Activated CD4-positive, alpha-beta T cell treated with anti-CD3 and anti-CD28 coated beads, Interleukin-2, amount 50 U/mL, for 48 hours (primary cell): ENCODE measurements around the gene ZNF787.

Source experiments
- DNase-seq, 2 experiments: peaks; one replicate each; pipeline ENCODE4 v3.0.0-alpha.2; 2020

Gene ZNF787

DNA sequence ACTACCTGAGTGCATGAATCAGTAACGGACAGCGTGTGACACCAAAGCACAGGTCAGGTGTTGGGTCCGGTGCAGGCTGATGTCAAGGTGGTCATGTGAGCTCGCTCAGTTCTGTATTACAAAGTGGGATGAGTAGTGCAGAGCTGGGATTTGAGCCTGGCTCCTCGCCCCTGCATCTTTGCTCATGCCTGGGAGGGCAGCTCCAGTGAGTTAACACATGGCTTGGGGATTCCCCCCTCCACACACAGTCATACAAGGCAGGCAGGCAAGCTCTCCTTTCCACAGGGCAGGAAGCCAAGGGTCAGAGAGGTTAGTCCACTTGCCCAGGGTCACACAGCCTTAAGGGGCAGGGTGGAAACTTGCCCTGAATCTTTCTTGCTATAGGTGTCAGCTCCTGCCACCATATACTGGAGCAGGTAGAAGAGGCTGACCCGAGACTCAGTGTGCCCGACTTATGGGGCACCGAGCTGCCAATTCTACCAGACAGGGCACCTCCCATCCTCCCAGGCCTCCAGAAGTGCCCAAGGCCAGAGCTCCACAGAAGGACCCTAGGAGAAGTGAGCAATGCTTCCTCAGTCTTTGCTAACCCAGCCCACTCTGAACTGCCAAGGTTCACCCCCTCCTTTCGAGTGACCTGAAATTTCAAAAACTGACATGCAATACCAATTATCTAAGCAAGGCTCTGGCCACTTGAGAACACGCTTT is 35.4 kb downstream of the ZNF787 start:
- DNase-seq: no peak

- no peak for DNase-seq
These were observed 36.1 kb downstream of the ZNF787 start for GRCh38 chr19:56084835-56085536.

GRCh38 chr19:56083668-56084067 is 37.4 kb downstream of the ZNF787 start:
- no peak for DNase-seq

DNA sequence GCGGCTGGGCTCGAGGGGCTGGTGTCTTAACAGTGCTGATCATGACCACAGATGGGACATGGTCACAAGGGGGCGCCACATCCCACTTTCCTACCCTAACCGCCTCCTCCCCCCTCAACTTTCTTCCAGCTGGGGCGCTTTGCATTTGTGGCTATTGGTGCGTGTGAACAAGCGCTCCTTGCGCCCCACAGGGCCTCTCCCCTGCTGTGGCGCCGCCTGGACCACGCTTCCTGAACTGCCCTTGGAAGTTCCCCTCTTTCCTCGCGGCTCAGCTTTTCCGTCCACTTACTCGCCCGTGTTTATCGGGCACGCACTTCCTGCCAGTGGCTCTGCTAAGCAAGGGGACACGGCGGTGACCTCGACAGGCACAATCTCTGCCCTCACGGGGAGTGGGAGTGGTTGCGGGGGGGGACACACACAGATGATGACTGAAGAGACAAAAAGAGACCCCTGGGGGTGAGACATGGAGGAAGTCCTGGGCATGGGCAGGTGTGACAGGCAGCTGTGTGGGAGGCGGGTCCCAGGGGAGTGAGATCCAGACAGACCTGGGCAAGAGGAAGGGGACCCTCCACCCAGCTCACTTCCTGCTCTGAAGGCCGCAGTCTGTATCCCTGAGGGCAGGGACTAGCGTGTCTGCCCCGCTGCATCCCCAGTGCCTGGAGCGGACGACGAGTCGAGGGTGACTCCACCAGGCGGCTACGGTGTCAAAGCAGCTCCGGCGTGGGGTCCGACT is 40.3 kb downstream of the ZNF787 start:
- DNase-seq: peak; percentile 83 to 86

DNA sequence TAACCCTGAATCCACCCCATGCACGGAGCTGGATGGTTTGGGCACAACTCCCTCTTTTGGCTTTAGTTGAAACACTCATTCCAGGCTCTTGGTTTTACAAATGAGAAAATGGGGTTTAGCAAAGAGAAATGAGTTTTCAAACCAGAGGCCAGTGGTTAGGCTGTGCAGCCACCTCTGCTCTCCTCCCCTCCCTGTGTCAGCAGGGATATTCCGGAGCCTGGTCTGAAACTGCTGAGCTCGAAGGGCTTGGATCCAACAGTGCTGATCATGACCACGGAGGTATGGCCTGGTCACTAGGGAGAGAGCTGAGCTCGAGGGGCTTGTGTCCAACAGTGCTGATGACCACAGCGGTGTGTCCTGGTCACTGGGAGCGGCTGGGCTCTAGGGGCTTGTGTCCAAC is 41.5 kb downstream of the ZNF787 start:
- DNase-seq: no peak

DNA sequence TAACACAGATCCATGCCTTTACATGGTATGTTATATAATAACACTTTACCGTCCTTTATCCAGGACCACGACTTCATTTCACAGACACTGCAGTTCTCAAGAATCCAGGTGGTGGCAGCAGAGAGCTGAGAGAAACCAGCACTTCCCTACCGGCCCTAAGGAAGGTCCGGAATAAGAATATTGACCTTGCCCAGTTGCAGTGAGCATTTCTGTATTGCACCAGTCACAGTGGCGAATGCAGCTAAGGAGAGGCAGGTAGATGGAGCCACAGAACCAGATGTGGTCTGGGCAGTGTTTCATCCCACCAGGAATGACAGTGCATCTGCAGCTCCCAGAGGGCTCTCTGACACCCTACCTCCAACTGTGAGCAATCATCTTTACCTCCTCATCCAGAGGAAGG is 44.6 kb downstream of the ZNF787 start:
- DNase-seq: peak; percentile 54 to 62

GRCh38 chr19:56071151-56071550 is 49.9 kb downstream of the ZNF787 start:
- no peak for DNase-seq

- DNase-seq: no peak
These were observed 51.5 kb downstream of the ZNF787 start for GRCh38 chr19:56069642-56070041.

DNA sequence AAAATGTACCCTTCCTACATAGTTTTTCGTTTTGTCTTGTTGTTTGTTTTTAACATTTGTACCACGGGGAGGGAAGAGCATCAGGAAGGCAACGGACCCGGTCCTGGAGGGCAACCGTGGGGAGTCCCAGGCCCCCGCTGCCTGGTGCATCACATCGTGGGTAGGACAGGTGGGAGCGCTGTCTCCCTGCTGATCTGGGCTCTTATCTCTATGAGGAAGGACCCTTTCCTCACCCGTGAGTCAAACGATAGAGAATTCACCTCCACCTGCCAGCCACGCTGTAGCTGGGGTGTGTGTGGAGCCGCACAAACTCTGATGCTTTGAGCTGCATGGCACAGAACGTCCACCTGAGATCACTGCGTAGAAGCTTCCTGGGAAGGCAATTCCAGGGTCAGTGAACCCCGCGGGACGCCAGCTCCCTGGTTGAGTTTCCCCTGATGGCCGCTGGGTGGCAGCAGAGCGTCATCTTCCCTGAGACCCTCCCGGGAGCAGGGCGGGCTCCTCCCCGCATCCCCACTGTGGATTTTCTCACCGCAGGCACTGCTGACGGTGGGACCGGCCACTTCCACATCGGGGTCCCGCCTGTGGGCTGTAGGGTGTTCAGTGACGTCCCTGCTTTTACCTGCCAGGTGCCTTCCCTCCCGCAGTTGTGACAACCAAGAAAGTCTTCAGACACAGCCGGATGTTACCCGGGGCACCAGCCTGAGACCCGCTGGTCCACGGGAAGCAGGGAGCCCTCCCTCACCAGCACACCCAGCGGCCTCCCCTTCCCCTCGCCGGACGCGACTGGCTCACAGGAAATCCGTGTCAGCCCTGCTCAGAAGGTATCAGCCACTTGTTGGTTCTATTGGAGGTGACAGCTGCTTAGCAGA is 54.7 kb downstream of the ZNF787 start:
- peak; percentile 63 to 73 for DNase-seq

DNA sequence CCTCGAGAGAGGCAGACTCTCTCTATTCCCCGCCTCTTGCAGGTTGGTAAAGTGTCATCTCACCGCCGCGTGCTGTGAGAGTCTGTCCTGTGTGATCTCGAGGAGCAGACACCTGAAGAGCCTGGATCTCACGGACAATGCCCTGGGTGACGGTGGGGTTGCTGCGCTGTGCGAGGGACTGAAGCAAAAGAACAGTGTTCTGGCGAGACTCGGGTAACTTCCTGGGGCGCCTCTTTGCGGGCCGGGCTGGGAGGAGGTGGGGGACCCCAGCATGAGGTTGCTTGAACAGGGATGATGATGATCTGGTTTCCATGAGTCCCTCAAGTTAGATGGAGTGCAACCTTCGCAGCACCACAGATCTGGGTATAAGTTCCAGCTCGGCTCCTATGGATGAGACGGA is 67.5 kb downstream of the ZNF787 start:
- no peak for DNase-seq
